ENCODE results near the gene FAM53A. TPM values are rescaled to one million over a fixed set of nuclear protein-coding genes. Genes with fewer than 3 reads are reported as not detected.

FAM53A gene
- total and polyA plus RNA-seq, 2 donors (not counting 1 experiment from before 2014, with no cell fraction given): 0.65 to 0.99 TPM

GRCh38 chr4:1721003-1721665 is 37.0 kb upstream of the FAM53A start, which contains the start of the genes TACC3 and TMEM129:
Gene TACC3 (plus strand): TSS chr4:1721521. CDS start chr4:1723422, 1,901 bp downstream.
Gene TMEM129 (minus strand): TSS chr4:1721323. CDS start chr4:1720837, 486 bp downstream.
- H3K4me3 ChIP-seq (replicated peaks in 1 of 4; ENCODE audit: control extremely low read depth in 1 of 4, insufficient read depth in 1 of 4, low read depth in 3 of 4, low read length in 4 of 4): peak within 1 kb of the TSS; percentile 76 to 82 (median 78)
- peaks cover 16% of the 10 kb centered on the region for H3K4me1 ChIP-seq (ENCODE audit: control insufficient read depth, extremely low read depth, insufficient read depth, low read length)
- peaks cover 18% of the 10 kb centered on the region for H3K36me3 ChIP-seq (ENCODE audit: control insufficient read depth, insufficient read depth, low read length)
- H3K27ac ChIP-seq (ENCODE audit: insufficient read depth, low read length): peak within 1 kb of the TSS; percentile 78
- peak; percentile 85 to 93 for DNase-seq (ENCODE audit: low read depth in 2 of 2)
- no peaks in the 10 kb centered on the region for H3K9me3 ChIP-seq (ENCODE audit: control insufficient read depth, insufficient read depth, low read depth, low read length)
- H3K27me3 ChIP-seq (ENCODE audit: control insufficient read depth, insufficient read depth, low read length): no peaks in the 10 kb centered on the region
- TF ChIP-seq EZH2 (IDR thresholded peaks at IDR 0.05; ENCODE audit: low read length, missing control alignments) (no peak), CTCF (conservative IDR thresholded peaks at IDR 0.05 in 1 of 2, IDR thresholded peaks at IDR 0.05 in 1 of 2; ENCODE audit: low read depth in 1 of 2, low read length in 2 of 2) (no peak)
- H3K79me2 ChIP-seq (ENCODE audit: control insufficient read depth, insufficient read depth, low read length): peaks cover 71% of the 10 kb centered on the region
- no peaks in the 10 kb centered on the region for H4K20me1 ChIP-seq (ENCODE audit: control insufficient read depth, extremely low read depth, insufficient read depth, low read length)
- peak within 1 kb of the TSS; percentile 85 for H2AFZ ChIP-seq (ENCODE audit: low read length)
- peak within 1 kb of the TSS; percentile 84 for H3K9ac ChIP-seq (ENCODE audit: insufficient read depth, low read length)
- peak within 1 kb of the TSS; percentile 95 for H3K4me2 ChIP-seq (ENCODE audit: extremely low read depth, insufficient read depth, low read length)

- peak overlapping the region; percentile 85 for H2AFZ ChIP-seq (ENCODE audit: low read length)
- DNase-seq (ENCODE audit: low read depth in 2 of 2): peak; percentile 42 to 47
- H3K36me3 ChIP-seq (ENCODE audit: control insufficient read depth, insufficient read depth, low read length): peaks cover 16% of the 10 kb centered on the region
- H4K20me1 ChIP-seq (ENCODE audit: control insufficient read depth, extremely low read depth, insufficient read depth, low read length): no peaks in the 10 kb centered on the region
- H3K79me2 ChIP-seq (ENCODE audit: control insufficient read depth, insufficient read depth, low read length): peaks cover 66% of the 10 kb centered on the region
- peak overlapping the region; percentile 94 for H3K4me2 ChIP-seq (ENCODE audit: extremely low read depth, insufficient read depth, low read length)
- peak overlapping the region; percentile 76 to 82 (median 78) for H3K4me3 ChIP-seq (replicated peaks in 1 of 4; ENCODE audit: control extremely low read depth in 1 of 4, insufficient read depth in 1 of 4, low read depth in 3 of 4, low read length in 4 of 4)
- peak overlapping the region; percentile 84 for H3K9ac ChIP-seq (ENCODE audit: insufficient read depth, low read length)
- no peaks in the 10 kb centered on the region for H3K27me3 ChIP-seq (ENCODE audit: control insufficient read depth, insufficient read depth, low read length)
- H3K9me3 ChIP-seq (ENCODE audit: control insufficient read depth, insufficient read depth, low read depth, low read length): no peaks in the 10 kb centered on the region
- H3K4me1 ChIP-seq (ENCODE audit: control insufficient read depth, extremely low read depth, insufficient read depth, low read length): peaks cover 16% of the 10 kb centered on the region
- H3K27ac ChIP-seq (ENCODE audit: insufficient read depth, low read length): peak overlapping the region; percentile 78
- TF ChIP-seq EZH2 (IDR thresholded peaks at IDR 0.05; ENCODE audit: low read length, missing control alignments): no peak
- no peak for TF ChIP-seq CTCF (conservative IDR thresholded peaks at IDR 0.05 in 1 of 2, IDR thresholded peaks at IDR 0.05 in 1 of 2; ENCODE audit: low read depth in 1 of 2, low read length in 2 of 2)
Observed at GRCh38 chr4:1720163-1720983, 36.3 kb upstream of the FAM53A start.

Data from fibroblast of lung (primary cell).